Keratinocyte (primary cell): ENCODE measurements around the gene PALB2. TPM values are rescaled to one million over a fixed set of nuclear protein-coding genes. Genes with fewer than 3 reads are reported as not detected.

ENCODE experiments used
- DNase-seq: peaks from one replicate; pipeline ENCODE4 v3.0.0-alpha.2; 2011; ENCODE audit warnings: low read depth, missing footprints, low spot score
- FAIRE-seq: peaks from 2 replicates; lab custom pipeline; 2011; peaks lifted over from hg19 to GRCh38; lab: Jason Lieb, UNC
- H2AFZ ChIP-seq: 2 replicates; pipeline ENCODE4 v1.6.0; 2012; ENCODE audit warnings: low read length, control low read depth, inconsistent platforms; ENCODE audit not compliant: control insufficient read depth
- H3K27ac ChIP-seq: 2 replicates; pipeline ENCODE4 v1.5.1; 2011; ENCODE audit warnings: low read length; ENCODE audit not compliant: control insufficient read depth, insufficient read depth
- H3K27me3 ChIP-seq: 3 replicates; pipeline ENCODE4 v1.6.0; 2011; ENCODE audit warnings: low read length; ENCODE audit not compliant: control insufficient read depth, insufficient read depth; ENCODE audit errors: extremely low read depth
- H3K36me3 ChIP-seq, 2 experiments: 2 replicates in 1 of 2; 3 replicates in 1 of 2; pipeline ENCODE4 v1.5.1; 2011; ENCODE audit warnings: low read length in 2 of 2, mild to moderate bottlenecking in 1 of 2; ENCODE audit not compliant: control insufficient read depth in 2 of 2, insufficient read depth in 2 of 2; ENCODE audit errors: extremely low read depth in 1 of 2
- H3K4me1 ChIP-seq: 3 replicates; pipeline ENCODE4 v1.5.1; 2011; ENCODE audit warnings: low read length; ENCODE audit not compliant: control insufficient read depth, insufficient read depth; ENCODE audit errors: extremely low read depth
- H3K4me2 ChIP-seq: 3 replicates; pipeline ENCODE4 v1.6.0; 2011; ENCODE audit warnings: low read depth, low read length; ENCODE audit not compliant: control insufficient read depth, insufficient read depth; ENCODE audit errors: extremely low read depth
- H3K4me3 ChIP-seq, 3 experiments: fragments of 200-600 bp in 1 of 3; sonication (generic) in 1 of 3; 2 replicates in 2 of 3; 3 replicates in 1 of 3; pipeline ENCODE4 v1.5.1; 2011 to 2016; ENCODE audit warnings: low read length in 3 of 3, mild to moderate bottlenecking in 3 of 3, control low read depth in 2 of 3, inconsistent platforms in 1 of 3, low read depth in 1 of 3, mixed read lengths in 1 of 3, mixed run types in 1 of 3, moderate library complexity in 1 of 3; ENCODE audit not compliant: control insufficient read depth in 2 of 3, insufficient read depth in 2 of 3; ENCODE audit errors: extremely low read depth in 1 of 3
- H3K79me2 ChIP-seq: 2 replicates; pipeline ENCODE4 v1.6.0; 2012; ENCODE audit warnings: low read length; ENCODE audit not compliant: control insufficient read depth, insufficient read depth
- H3K9ac ChIP-seq: 3 replicates; pipeline ENCODE4 v1.6.0; 2011; ENCODE audit warnings: low read length; ENCODE audit not compliant: control insufficient read depth, insufficient read depth; ENCODE audit errors: extremely low read depth
- H3K9me1 ChIP-seq: 3 replicates; pipeline ENCODE4 v1.6.0; 2011; ENCODE audit warnings: low read length; ENCODE audit not compliant: control insufficient read depth, insufficient read depth; ENCODE audit errors: extremely low read depth
- H3K9me3 ChIP-seq: 2 replicates; pipeline ENCODE4 v1.5.1; 2012; ENCODE audit warnings: low read depth, low read length; ENCODE audit not compliant: control insufficient read depth
- H4K20me1 ChIP-seq: 3 replicates; pipeline ENCODE4 v1.6.0; 2011; ENCODE audit warnings: low read length; ENCODE audit not compliant: control insufficient read depth, insufficient read depth; ENCODE audit errors: extremely low read depth
- EZH2 ChIP-seq: IDR thresholded peaks from one replicate; pipeline ENCODE4 v1.6.1; 2012; ENCODE audit warnings: inconsistent platforms, mild to moderate bottlenecking, low read length, moderate library complexity
- dilution Hi-C: fragments of 300-500 bp; cut with MboI; formaldehyde crosslinking; loops from one replicate; pipeline ENCODE4 v1.7.0; 2020; ENCODE audit warnings: low sequenced_read_pairs; ENCODE audit not compliant: extremely low pct_ligation_motif_present
- polyA plus RNA-seq, 5 experiments: library from polyadenylated mRNA; depleted of rRNA in 3 of 5; stranded (reverse) in 3 of 5; stranded (forward) in 1 of 5; unstranded in 1 of 5; fragments of >200 nt; gene quantifications; 1 replicate in 1 of 5; 2 replicates in 3 of 5; 3 replicates in 1 of 5; pipeline versions ENCODE4 v1.2.1 to v1.2.3, GENCODE V29; 2011 to 2012; ENCODE audit warnings: missing spikeins in 2 of 5, low read depth in 1 of 5, low replicate concordance in 1 of 5
- TF ChIP-seq, protein P1 (sequence below), 3 experiments: IDR thresholded peaks in 1 of 3; conservative IDR thresholded peaks in 1 of 3; optimal IDR thresholded peaks in 1 of 3; 2 replicates in 2 of 3; 3 replicates in 1 of 3; pipeline versions ENCODE3 to v1.5.1; 2011; ENCODE audit warnings: low read length in 3 of 3, mild to moderate bottlenecking in 3 of 3, moderate library complexity in 2 of 3, control low read depth in 1 of 3, inconsistent platforms in 1 of 3; ENCODE audit not compliant: insufficient read depth in 2 of 3; ENCODE audit errors: extremely low read depth in 1 of 3

Gene PALB2
- polyA plus RNA-seq, 1 donor (not counting 4 experiments of a cell fraction or from before 2014, with no cell fraction given), result 18.7 TPM

GRCh38 chr16:23682181-23682580, 41.1 kb upstream of the PALB2 start:
- Histone ChIP-seq H3K36me3 (peaks cover 19 to 49% of the 10 kb centered on the region in 2 experiments), H3K27ac (no peak overlapping the region), H3K4me1 (peaks cover 23% of the 10 kb centered on the region), H3K4me2 (no peak overlapping the region), H2AFZ (no peak overlapping the region), H3K4me3 (no peak overlapping the region), H4K20me1 (peaks cover 12% of the 10 kb centered on the region), H3K9me1 (no peaks in the 10 kb centered on the region), H3K9ac (no peak overlapping the region), H3K9me3 (no peaks in the 10 kb centered on the region), H3K79me2 (peaks cover 46% of the 10 kb centered on the region), H3K27me3 (no peaks in the 10 kb centered on the region)
- FAIRE-seq (no peak), DNase-seq (no peak)
- no peak for TF ChIP-seq EZH2
- TF ChIP-seq, protein P1, sequence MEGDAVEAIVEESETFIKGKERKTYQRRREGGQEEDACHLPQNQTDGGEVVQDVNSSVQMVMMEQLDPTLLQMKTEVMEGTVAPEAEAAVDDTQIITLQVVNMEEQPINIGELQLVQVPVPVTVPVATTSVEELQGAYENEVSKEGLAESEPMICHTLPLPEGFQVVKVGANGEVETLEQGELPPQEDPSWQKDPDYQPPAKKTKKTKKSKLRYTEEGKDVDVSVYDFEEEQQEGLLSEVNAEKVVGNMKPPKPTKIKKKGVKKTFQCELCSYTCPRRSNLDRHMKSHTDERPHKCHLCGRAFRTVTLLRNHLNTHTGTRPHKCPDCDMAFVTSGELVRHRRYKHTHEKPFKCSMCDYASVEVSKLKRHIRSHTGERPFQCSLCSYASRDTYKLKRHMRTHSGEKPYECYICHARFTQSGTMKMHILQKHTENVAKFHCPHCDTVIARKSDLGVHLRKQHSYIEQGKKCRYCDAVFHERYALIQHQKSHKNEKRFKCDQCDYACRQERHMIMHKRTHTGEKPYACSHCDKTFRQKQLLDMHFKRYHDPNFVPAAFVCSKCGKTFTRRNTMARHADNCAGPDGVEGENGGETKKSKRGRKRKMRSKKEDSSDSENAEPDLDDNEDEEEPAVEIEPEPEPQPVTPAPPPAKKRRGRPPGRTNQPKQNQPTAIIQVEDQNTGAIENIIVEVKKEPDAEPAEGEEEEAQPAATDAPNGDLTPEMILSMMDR (optimal IDR thresholded peaks at IDR 0.05 in 1 of 3, IDR thresholded peaks at IDR 0.05 in 1 of 3, conservative IDR thresholded peaks at IDR 0.05 in 1 of 3; ENCODE audit: extremely low read depth in 1 of 3, insufficient read depth in 2 of 3, low read length in 3 of 3), result no peak
- dilution Hi-C loops, result no loop called here

- Histone ChIP-seq H2AFZ (no peak overlapping the region), H3K27ac (peak overlapping the region; percentile 64), H3K9ac (peak overlapping the region; percentile 77), H3K4me3 (peak overlapping the region; percentile 48 to 82 (median 82)), H3K27me3 (no peaks in the 10 kb centered on the region), H3K79me2 (peaks cover 46% of the 10 kb centered on the region), H3K4me2 (peak overlapping the region; percentile 89), H3K4me1 (peaks cover 23% of the 10 kb centered on the region), H3K9me1 (no peaks in the 10 kb centered on the region), H4K20me1 (peaks cover 12% of the 10 kb centered on the region), H3K36me3 (peaks cover 21 to 39% of the 10 kb centered on the region in 2 experiments), H3K9me3 (no peaks in the 10 kb centered on the region)
- dilution Hi-C loops, result no loop called here
- FAIRE-seq (no peak), DNase-seq (no peak)
- TF ChIP-seq, protein P1 (optimal IDR thresholded peaks at IDR 0.05 in 1 of 3, IDR thresholded peaks at IDR 0.05 in 1 of 3, conservative IDR thresholded peaks at IDR 0.05 in 1 of 3; ENCODE audit: extremely low read depth in 1 of 3, insufficient read depth in 2 of 3, low read length in 3 of 3), result no peak
- no peak for TF ChIP-seq EZH2
Measured at GRCh38 chr16:23679986-23680336, 38.9 kb upstream of the PALB2 start.
